ENCODE data around the gene TMEM243. TPM values are rescaled to one million over a fixed set of nuclear protein-coding genes. Genes with fewer than 3 reads are reported as not detected.
A peak's percentile ranks its signal among the peaks of the same experiment; 100 is the strongest.

Gene TMEM243
- total and polyA plus RNA-seq, 10 of the 15 experiments (the other 5 are each of a cell fraction or from before 2014, with no cell fraction given): 47.8 to 170 (median 77.9) TPM

GRCh38 chr7:87219545-87220025 is at the start of gene TMEM243 (continued):
- TF ChIP-seq, protein P1, sequence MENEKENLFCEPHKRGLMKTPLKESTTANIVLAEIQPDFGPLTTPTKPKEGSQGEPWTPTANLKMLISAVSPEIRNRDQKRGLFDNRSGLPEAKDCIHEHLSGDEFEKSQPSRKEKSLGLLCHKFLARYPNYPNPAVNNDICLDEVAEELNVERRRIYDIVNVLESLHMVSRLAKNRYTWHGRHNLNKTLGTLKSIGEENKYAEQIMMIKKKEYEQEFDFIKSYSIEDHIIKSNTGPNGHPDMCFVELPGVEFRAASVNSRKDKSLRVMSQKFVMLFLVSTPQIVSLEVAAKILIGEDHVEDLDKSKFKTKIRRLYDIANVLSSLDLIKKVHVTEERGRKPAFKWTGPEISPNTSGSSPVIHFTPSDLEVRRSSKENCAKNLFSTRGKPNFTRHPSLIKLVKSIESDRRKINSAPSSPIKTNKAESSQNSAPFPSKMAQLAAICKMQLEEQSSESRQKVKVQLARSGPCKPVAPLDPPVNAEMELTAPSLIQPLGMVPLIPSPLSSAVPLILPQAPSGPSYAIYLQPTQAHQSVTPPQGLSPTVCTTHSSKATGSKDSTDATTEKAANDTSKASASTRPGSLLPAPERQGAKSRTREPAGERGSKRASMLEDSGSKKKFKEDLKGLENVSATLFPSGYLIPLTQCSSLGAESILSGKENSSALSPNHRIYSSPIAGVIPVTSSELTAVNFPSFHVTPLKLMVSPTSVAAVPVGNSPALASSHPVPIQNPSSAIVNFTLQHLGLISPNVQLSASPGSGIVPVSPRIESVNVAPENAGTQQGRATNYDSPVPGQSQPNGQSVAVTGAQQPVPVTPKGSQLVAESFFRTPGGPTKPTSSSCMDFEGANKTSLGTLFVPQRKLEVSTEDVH (IDR thresholded peaks at IDR 0.05; ENCODE audit: low read depth, partially characterized antibody): no peak
- TF ChIP-seq JUNB (IDR thresholded peaks at IDR 0.05) (0 out of 2 replicates have a peak, but pooled peaks have one; percentile 12), EP300 (IDR thresholded peaks at IDR 0.05; ENCODE audit: borderline replicate concordance in 1 of 2, control insufficient read depth in 1 of 2, low read depth in 2 of 2, low read length in 2 of 2) (peak in 1 of 2 experiments; percentile 73; a peak in 2 of 4 replicates), TCF3 (IDR thresholded peaks at IDR 0.05; ENCODE audit: borderline replicate concordance, insufficient read depth, low read depth, low read length) (peak; percentile 91), SREBF1 (IDR thresholded peaks at IDR 0.05; ENCODE audit: low read length) (no peak; the same call in 1 of the 2 replicates), SMAD1 (IDR thresholded peaks at IDR 0.05; ENCODE audit: low read depth, partially characterized antibody) (no peak), POLR2AphosphoS5 (IDR thresholded peaks at IDR 0.05; ENCODE audit: low read length) (peak; percentile 87), SUPT20H (IDR thresholded peaks at IDR 0.05; ENCODE audit: borderline replicate concordance, control insufficient read depth, low read depth, low read length) (no peak), CBFB (IDR thresholded peaks at IDR 0.05; ENCODE audit: low read depth) (no peak), SIN3A (IDR thresholded peaks at IDR 0.05; ENCODE audit: low read depth, low read length) (no peak), E4F1 (IDR thresholded peaks at IDR 0.05; ENCODE audit: borderline replicate concordance, partially characterized antibody) (peak; percentile 9), ESRRA (IDR thresholded peaks at IDR 0.05; ENCODE audit: low read length) (no peak), SPI1 (IDR thresholded peaks at IDR 0.05; ENCODE audit: borderline replicate concordance, insufficient read depth, low read depth, low read length) (peak; percentile 99), SREBF2 (IDR thresholded peaks at IDR 0.05; ENCODE audit: low read length) (no peak), ELK1 (IDR thresholded peaks at IDR 0.05; ENCODE audit: low read depth, low read length) (no peak), NR2C1 (IDR thresholded peaks at IDR 0.05) (no peak), EGR1 (IDR thresholded peaks at IDR 0.05; ENCODE audit: borderline replicate concordance in 1 of 2, low read depth in 2 of 2, low read length in 2 of 2) (peak; percentile 55 to 99), NFYB (IDR thresholded peaks at IDR 0.05; ENCODE audit: insufficient read depth, low read depth, low read length) (no peak), FOXM1 (IDR thresholded peaks at IDR 0.05; ENCODE audit: low read depth, low read length) (no peak)
- TF ChIP-seq, protein P2, sequence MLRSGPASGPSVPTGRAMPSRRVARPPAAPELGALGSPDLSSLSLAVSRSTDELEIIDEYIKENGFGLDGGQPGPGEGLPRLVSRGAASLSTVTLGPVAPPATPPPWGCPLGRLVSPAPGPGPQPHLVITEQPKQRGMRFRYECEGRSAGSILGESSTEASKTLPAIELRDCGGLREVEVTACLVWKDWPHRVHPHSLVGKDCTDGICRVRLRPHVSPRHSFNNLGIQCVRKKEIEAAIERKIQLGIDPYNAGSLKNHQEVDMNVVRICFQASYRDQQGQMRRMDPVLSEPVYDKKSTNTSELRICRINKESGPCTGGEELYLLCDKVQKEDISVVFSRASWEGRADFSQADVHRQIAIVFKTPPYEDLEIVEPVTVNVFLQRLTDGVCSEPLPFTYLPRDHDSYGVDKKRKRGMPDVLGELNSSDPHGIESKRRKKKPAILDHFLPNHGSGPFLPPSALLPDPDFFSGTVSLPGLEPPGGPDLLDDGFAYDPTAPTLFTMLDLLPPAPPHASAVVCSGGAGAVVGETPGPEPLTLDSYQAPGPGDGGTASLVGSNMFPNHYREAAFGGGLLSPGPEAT (IDR thresholded peaks at IDR 0.05; ENCODE audit: low read depth): no peak; the same call in 1 of the 2 replicates
- TF ChIP-seq, protein P3, sequence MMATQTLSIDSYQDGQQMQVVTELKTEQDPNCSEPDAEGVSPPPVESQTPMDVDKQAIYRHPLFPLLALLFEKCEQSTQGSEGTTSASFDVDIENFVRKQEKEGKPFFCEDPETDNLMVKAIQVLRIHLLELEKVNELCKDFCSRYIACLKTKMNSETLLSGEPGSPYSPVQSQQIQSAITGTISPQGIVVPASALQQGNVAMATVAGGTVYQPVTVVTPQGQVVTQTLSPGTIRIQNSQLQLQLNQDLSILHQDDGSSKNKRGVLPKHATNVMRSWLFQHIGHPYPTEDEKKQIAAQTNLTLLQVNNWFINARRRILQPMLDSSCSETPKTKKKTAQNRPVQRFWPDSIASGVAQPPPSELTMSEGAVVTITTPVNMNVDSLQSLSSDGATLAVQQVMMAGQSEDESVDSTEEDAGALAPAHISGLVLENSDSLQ (IDR thresholded peaks at IDR 0.05): peak; percentile 16; the same call in 1 of the 2 replicates

Data from GM12878 (cell line).